Right lobe of liver (tissue), 6 donors: ENCODE data around the gene KAT2A. TPM values are rescaled to one million over a fixed set of nuclear protein-coding genes. Genes with fewer than 3 reads are reported as not detected.

Experiments
- ATAC-seq, 4 donors: fragments of 200-7000 bp; cut with Tn5 transposase; one replicate each; pipeline ENCODE4 v1.9.1; 2020; ENCODE audit warnings: mild to moderate bottlenecking in 4 of 4, moderate library complexity in 4 of 4
- DNase-seq, 3 donors: peaks; one replicate each; pipeline ENCODE4 v3.0.0-alpha.2; 2020
- H3K27ac ChIP-seq, 3 donors: fragments of 200-600 bp; one replicate each; pipeline ENCODE4 v1.8.0; 2022
- H3K27me3 ChIP-seq, 2 donors: fragments of 200-600 bp; one replicate each; pipeline ENCODE4 v1.8.0; 2022
- H3K36me3 ChIP-seq, 4 donors: fragments of 200-600 bp; sonication (generic) in 1 of 4; one replicate each; pipeline versions ENCODE4 v1.5.1 to v1.8.0; 2017 to 2022; ENCODE audit warnings: control low read depth in 1 of 4
- H3K4me1 ChIP-seq, 4 donors: fragments of 200-600 bp; sonication (generic) in 1 of 4; one replicate each; pipeline versions ENCODE4 v1.5.1 to v1.8.0; 2017 to 2022; ENCODE audit warnings: control low read depth in 1 of 4
- H3K4me3 ChIP-seq, 3 donors: fragments of 200-600 bp; one replicate each; pipeline ENCODE4 v1.8.0; 2022
- H3K9me3 ChIP-seq, 4 donors: fragments of 200-600 bp; sonication (generic) in 1 of 4; one replicate each; pipeline versions ENCODE4 v1.5.1 to v1.8.0; 2017 to 2022; ENCODE audit warnings: control low read depth in 1 of 4
- CTCF ChIP-seq, 4 donors: fragments of 200-600 bp in 3 of 4; fragments of 450-650 bp in 1 of 4; IDR thresholded peaks; one replicate each; pipeline versions ENCODE4 v1.5.1 to v1.8.0; 2016 to 2022; ENCODE audit warnings: antibody characterized with exemption in 4 of 4, mild to moderate bottlenecking in 2 of 4
- POLR2A ChIP-seq: fragments of 450-650 bp; IDR thresholded peaks from one replicate; pipeline ENCODE4 v1.6.1; 2017; ENCODE audit warnings: antibody characterized with exemption, mild to moderate bottlenecking
- WGBS: methylation state at CpG from one replicate; pipeline ENCODE4 v1.1.6; 2018; ENCODE audit warnings: low coverage, low lambda C conversion rate; ENCODE audit not compliant: insufficient coverage; ENCODE audit errors: missing lambda C conversion rate; 5-methylcytosine and 5-hydroxymethylcytosine counted together
- intact Hi-C, 2 donors: fragments of 100-400 bp; cut with DNase I; formaldehyde crosslinking; loops; one replicate each; pipeline versions ENCODE4 v1.11.2 to v1.14.1; 2022
- total RNA-seq, 6 experiments: library from RNA; depleted of rRNA in 2 of 6; stranded (reverse); fragments of >200 nt in 2 of 6; fragmentation: NEBNext Ultra II Directional in 3 of 6; extraction: Animal tissue kit (Norgen Biotek cat#: 25700) in 3 of 6; gene quantifications; one replicate each; pipeline versions ENCODE4 v1.1.0 to v1.2.4, GENCODE V29; 2016 to 2023
- donor health status: DM: no; HTN: yes; CAD: no.
- donor health status: DM: no; HTN: no; CAD: no.
- donor health status: DM: no; HTN: no; CAD: no.
- donor health status: DM: no; HTN: yes; CAD: no.
- donor health status: DM: no; HTN: yes; CAD: no.

The KAT2A gene
- total RNA-seq, 6 experiments from 2014 or later, result 14.3 to 36.4 (median 21.3) TPM

GRCh38 chr17:42110301-42111264 lies 10.6 kb downstream of the KAT2A start:
- Histone ChIP-seq H3K27me3 (no peaks in the 10 kb centered on the region), H3K9me3 (no peaks in the 10 kb centered on the region), H3K36me3 (peaks cover 0 to 9% (median 0%) of the 10 kb centered on the region in 4 donors), H3K4me1 (peaks cover 0 to 43% (median 13%) of the 10 kb centered on the region in 4 donors), H3K27ac (peak overlapping the region in 1 of 3 donors; percentile 77), H3K4me3 (peak overlapping the region in 1 of 3 donors; percentile 59)
- intact Hi-C loops, result loop anchor here in 1 of 2 donors (5.0 kb wide), 1 partner anchor 148 kb away; no protein-coding TSS in a partner anchor
- ATAC-seq, result no peak
- peak in 1 of 3 donors; percentile 48 for DNase-seq
- TF ChIP-seq CTCF (IDR thresholded peaks at IDR 0.05), result no peak
- no peak for TF ChIP-seq POLR2A
- 70% methylated on average over 9 of the region's 18 CpGs for WGBS

GRCh38 chr17:42109086-42109485 lies 12.1 kb downstream of the KAT2A start:
- Histone ChIP-seq H3K4me1 (peaks cover 0 to 43% (median 13%) of the 10 kb centered on the region in 4 donors), H3K27ac (no peak overlapping the region), H3K27me3 (no peaks in the 10 kb centered on the region), H3K36me3 (peaks cover 0 to 22% (median 0%) of the 10 kb centered on the region in 4 donors), H3K4me3 (no peak overlapping the region), H3K9me3 (no peaks in the 10 kb centered on the region)
- TF ChIP-seq POLR2A, result no peak
- TF ChIP-seq CTCF (IDR thresholded peaks at IDR 0.05), result no peak
- peak in 2 of 3 donors; percentile 82 to 83 for DNase-seq
- WGBS, result 46% methylated on average over 6 of the region's 9 CpGs
- intact Hi-C loops, result no loop called here
- ATAC-seq, result peak in 3 of 4 donors; percentile 5 to 34 (median 29)

- peak; percentile 14 to 50 (median 34) for ATAC-seq
- H3K4me1 ChIP-seq, result peaks cover 0 to 39% (median 11%) of the 10 kb centered on the region in 4 donors
- H3K27ac ChIP-seq, result no peak overlapping the region
- H3K27me3 ChIP-seq, result no peaks in the 10 kb centered on the region
- peaks cover 0 to 24% (median 0%) of the 10 kb centered on the region in 4 donors for H3K36me3 ChIP-seq
- intact Hi-C loops, result no loop called here
- 41% methylated on average over 10 of the region's 51 CpGs for WGBS
- DNase-seq, result peak; percentile 62 to 78 (median 73)
- TF ChIP-seq CTCF (IDR thresholded peaks at IDR 0.05) (no peak), POLR2A (no peak)
- no peak overlapping the region for H3K4me3 ChIP-seq
- H3K9me3 ChIP-seq, result no peaks in the 10 kb centered on the region
Measured at GRCh38 chr17:42107597-42108576, 13.3 kb downstream of the KAT2A start.

- no peak overlapping the region for H3K4me3 ChIP-seq
- no peaks in the 10 kb centered on the region for H3K27me3 ChIP-seq
- no peak for DNase-seq
- no peak for TF ChIP-seq POLR2A
- TF ChIP-seq CTCF (IDR thresholded peaks at IDR 0.05), result no peak
- intact Hi-C loops, result no loop called here
- no peaks in the 10 kb centered on the region for H3K9me3 ChIP-seq
- 44% methylated on average over 5 of the region's 6 CpGs for WGBS
- H3K4me1 ChIP-seq, result peaks cover 0 to 36% (median 9%) of the 10 kb centered on the region in 4 donors
- H3K27ac ChIP-seq, result no peak overlapping the region
- ATAC-seq, result no peak
- peaks cover 0 to 24% (median 0%) of the 10 kb centered on the region in 4 donors for H3K36me3 ChIP-seq
Measured at GRCh38 chr17:42107124-42107523, 14.0 kb downstream of the KAT2A start.
